ENCODE results near the gene MAP2K5.
A peak's percentile ranks its signal among the peaks of the same experiment; 100 is the strongest.

The MAP2K5 gene

DNA sequence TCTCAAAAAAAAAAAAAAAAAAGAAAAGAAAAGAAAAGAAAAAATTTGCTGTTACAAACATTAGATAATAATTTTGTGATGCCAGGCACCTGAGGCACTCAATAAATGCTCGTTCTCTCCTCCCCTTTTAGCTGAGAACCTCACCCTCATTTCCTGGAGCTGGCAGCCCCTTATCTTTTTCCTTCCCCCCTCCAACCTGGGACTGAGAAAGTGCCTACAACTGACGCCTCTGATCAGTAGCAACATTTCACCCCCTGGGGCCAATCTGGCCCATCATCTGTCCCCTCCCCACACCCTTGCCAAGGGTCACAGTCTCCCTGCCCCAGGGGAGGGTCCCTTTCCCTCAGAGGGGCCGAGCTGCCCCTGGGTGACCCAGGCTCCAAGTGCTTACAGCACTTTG, 309.9 kb downstream of the MAP2K5 start:
- Histone ChIP-seq H3K18ac (ENCODE audit: low read length) (peak overlapping the region; percentile 63), H3K4me3 (ENCODE audit: low read length in 2 of 2) (no peak overlapping the region), H2AFZ (ENCODE audit: low read length) (peak overlapping the region; percentile 23), H2BK120ac (ENCODE audit: low read depth, low read length) (no peak overlapping the region), H2BK5ac (ENCODE audit: low read length) (no peak overlapping the region), H3K27ac (replicated peaks; ENCODE audit: low read length) (no peak overlapping the region), H4K91ac (ENCODE audit: low read depth, low read length, poor library complexity) (no peak overlapping the region), H3K27me3 (ENCODE audit: control insufficient read depth in 3 of 3, insufficient read depth in 3 of 3, low read depth in 1 of 3, low read length in 3 of 3) (peaks cover 0 to 3% (median 0%) of the 10 kb centered on the region in 3 experiments), H2AK5ac (ENCODE audit: low read depth, low read length) (no peak overlapping the region), H3K4ac (ENCODE audit: low read length) (no peak overlapping the region), H2BK12ac (ENCODE audit: low read length) (no peak overlapping the region), H3K4me2 (ENCODE audit: insufficient read depth, low read length, poor library complexity, severe bottlenecking) (no peak overlapping the region), H2BK15ac (ENCODE audit: low read length) (no peak overlapping the region), H3K4me1 (ENCODE audit: control insufficient read depth in 2 of 2, insufficient read depth in 1 of 2, low read depth in 1 of 2, low read length in 2 of 2) (no peaks in the 10 kb centered on the region), H3K14ac (ENCODE audit: low read length) (no peak overlapping the region), H3K9ac (ENCODE audit: low read depth, low read length, poor library complexity) (no peak overlapping the region), H4K8ac (ENCODE audit: low read depth, low read length) (no peak overlapping the region), H3K9me3 (replicated peaks in 1 of 2; ENCODE audit: control insufficient read depth in 2 of 2, insufficient read depth in 1 of 2, low read depth in 1 of 2, low read length in 2 of 2) (no peaks in the 10 kb centered on the region), H3K23ac (ENCODE audit: low read depth, low read length, poor library complexity) (no peak overlapping the region), H3K36me3 (replicated peaks in 1 of 2; ENCODE audit: control insufficient read depth in 2 of 2, insufficient read depth in 2 of 2, low read length in 2 of 2) (no peaks in the 10 kb centered on the region), H3K79me1 (ENCODE audit: low read depth, low read length) (no peaks in the 10 kb centered on the region)
- WGBS, 2 donors (ENCODE audit: extremely low coverage in 2 of 2, insufficient read length in 2 of 2, insufficient replicate concordance in 1 of 2): no CpG with 5 or more reads among the region's 3 CpGs
- DNase-seq (ENCODE audit: low spot score): no peak

GRCh38 chr15:67853454-67853853, 311.0 kb downstream of the MAP2K5 start:
- Histone ChIP-seq H3K27me3 (ENCODE audit: control insufficient read depth in 3 of 3, insufficient read depth in 3 of 3, low read depth in 1 of 3, low read length in 3 of 3) (no peaks in the 10 kb centered on the region), H3K4me3 (ENCODE audit: low read length in 2 of 2) (no peak overlapping the region), H3K27ac (replicated peaks; ENCODE audit: low read length) (no peak overlapping the region), H3K79me1 (ENCODE audit: low read depth, low read length) (no peaks in the 10 kb centered on the region), H3K9me3 (replicated peaks in 1 of 2; ENCODE audit: control insufficient read depth in 2 of 2, insufficient read depth in 1 of 2, low read depth in 1 of 2, low read length in 2 of 2) (no peaks in the 10 kb centered on the region), H2BK5ac (ENCODE audit: low read length) (no peak overlapping the region), H2AFZ (ENCODE audit: low read length) (no peak overlapping the region), H4K8ac (ENCODE audit: low read depth, low read length) (no peak overlapping the region), H3K4me2 (ENCODE audit: insufficient read depth, low read length, poor library complexity, severe bottlenecking) (no peak overlapping the region), H2AK5ac (ENCODE audit: low read depth, low read length) (no peak overlapping the region), H3K18ac (ENCODE audit: low read length) (no peak overlapping the region), H3K9ac (ENCODE audit: low read depth, low read length, poor library complexity) (no peak overlapping the region), H3K14ac (ENCODE audit: low read length) (no peak overlapping the region), H4K91ac (ENCODE audit: low read depth, low read length, poor library complexity) (no peak overlapping the region), H2BK15ac (ENCODE audit: low read length) (no peak overlapping the region), H2BK12ac (ENCODE audit: low read length) (no peak overlapping the region), H2BK120ac (ENCODE audit: low read depth, low read length) (no peak overlapping the region), H3K4ac (ENCODE audit: low read length) (no peak overlapping the region), H3K4me1 (ENCODE audit: control insufficient read depth in 2 of 2, insufficient read depth in 1 of 2, low read depth in 1 of 2, low read length in 2 of 2) (no peaks in the 10 kb centered on the region), H3K23ac (ENCODE audit: low read depth, low read length, poor library complexity) (no peak overlapping the region), H3K36me3 (replicated peaks in 1 of 2; ENCODE audit: control insufficient read depth in 2 of 2, insufficient read depth in 2 of 2, low read length in 2 of 2) (no peaks in the 10 kb centered on the region)
- no peak for DNase-seq (ENCODE audit: low spot score)
- no CpG with 5 or more reads among the region's 3 CpGs for WGBS, 2 donors (ENCODE audit: extremely low coverage in 2 of 2, insufficient read length in 2 of 2, insufficient replicate concordance in 1 of 2)

- H3K4me2 ChIP-seq (ENCODE audit: insufficient read depth, low read length, poor library complexity, severe bottlenecking): no peak overlapping the region
- no peaks in the 10 kb centered on the region for H3K36me3 ChIP-seq (replicated peaks in 1 of 2; ENCODE audit: control insufficient read depth in 2 of 2, insufficient read depth in 2 of 2, low read length in 2 of 2)
- H3K4me1 ChIP-seq (ENCODE audit: control insufficient read depth in 2 of 2, insufficient read depth in 1 of 2, low read depth in 1 of 2, low read length in 2 of 2): no peaks in the 10 kb centered on the region
- no peaks in the 10 kb centered on the region for H3K9me3 ChIP-seq (replicated peaks in 1 of 2; ENCODE audit: control insufficient read depth in 2 of 2, insufficient read depth in 1 of 2, low read depth in 1 of 2, low read length in 2 of 2)
- no peak overlapping the region for H2BK15ac ChIP-seq (ENCODE audit: low read length)
- H4K8ac ChIP-seq (ENCODE audit: low read depth, low read length): no peak overlapping the region
- no peak overlapping the region for H2AK5ac ChIP-seq (ENCODE audit: low read depth, low read length)
- H3K14ac ChIP-seq (ENCODE audit: low read length): peak overlapping the region; percentile 92
- no CpG with 5 or more reads among the region's 1 CpG for WGBS, 2 donors (ENCODE audit: extremely low coverage in 2 of 2, insufficient read length in 2 of 2, insufficient replicate concordance in 1 of 2)
- H3K18ac ChIP-seq (ENCODE audit: low read length): no peak overlapping the region
- no peak overlapping the region for H2BK12ac ChIP-seq (ENCODE audit: low read length)
- no peak overlapping the region for H4K91ac ChIP-seq (ENCODE audit: low read depth, low read length, poor library complexity)
- H2AFZ ChIP-seq (ENCODE audit: low read length): peak overlapping the region; percentile 64
- no peak for DNase-seq (ENCODE audit: low spot score)
- H3K9ac ChIP-seq (ENCODE audit: low read depth, low read length, poor library complexity): no peak overlapping the region
- H3K79me1 ChIP-seq (ENCODE audit: low read depth, low read length): no peaks in the 10 kb centered on the region
- H3K27ac ChIP-seq (replicated peaks; ENCODE audit: low read length): no peak overlapping the region
- H2BK5ac ChIP-seq (ENCODE audit: low read length): no peak overlapping the region
- H2BK120ac ChIP-seq (ENCODE audit: low read depth, low read length): no peak overlapping the region
- H3K23ac ChIP-seq (ENCODE audit: low read depth, low read length, poor library complexity): no peak overlapping the region
- H3K4ac ChIP-seq (ENCODE audit: low read length): no peak overlapping the region
- no peaks in the 10 kb centered on the region for H3K27me3 ChIP-seq (ENCODE audit: control insufficient read depth in 3 of 3, insufficient read depth in 3 of 3, low read depth in 1 of 3, low read length in 3 of 3)
- H3K4me3 ChIP-seq (ENCODE audit: low read length in 2 of 2): peak overlapping the region in 1 of 2 donors; percentile 37
Measured at GRCh38 chr15:67854358-67854757, 311.9 kb downstream of the MAP2K5 start.

DNA sequence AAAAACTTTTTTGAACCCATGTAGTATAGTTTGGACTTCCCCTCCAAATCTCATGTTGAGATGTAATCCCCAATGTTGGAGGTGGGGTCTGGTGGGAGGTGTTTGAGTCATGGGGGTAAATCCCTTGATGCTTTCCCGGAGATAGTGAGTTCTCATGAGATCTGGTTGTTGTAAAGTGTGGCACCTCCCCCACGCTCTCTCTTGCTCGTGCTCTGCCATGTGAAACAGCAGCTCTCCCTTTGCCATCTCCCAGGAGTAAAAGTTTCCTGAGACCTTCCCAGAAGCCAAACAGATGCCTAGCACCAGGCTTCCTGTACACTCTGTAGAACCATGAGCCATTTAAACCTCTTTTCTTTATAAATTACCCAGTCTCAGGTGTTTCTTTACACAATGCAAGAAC, 313.3 kb downstream of the MAP2K5 start:
- no peaks in the 10 kb centered on the region for H3K27me3 ChIP-seq (ENCODE audit: control insufficient read depth in 3 of 3, insufficient read depth in 3 of 3, low read depth in 1 of 3, low read length in 3 of 3)
- no peak overlapping the region for H4K8ac ChIP-seq (ENCODE audit: low read depth, low read length)
- H3K14ac ChIP-seq (ENCODE audit: low read length): no peak overlapping the region
- no peak overlapping the region for H2AK5ac ChIP-seq (ENCODE audit: low read depth, low read length)
- no peak overlapping the region for H4K91ac ChIP-seq (ENCODE audit: low read depth, low read length, poor library complexity)
- no peak overlapping the region for H3K27ac ChIP-seq (replicated peaks; ENCODE audit: low read length)
- H2BK5ac ChIP-seq (ENCODE audit: low read length): no peak overlapping the region
- H3K9ac ChIP-seq (ENCODE audit: low read depth, low read length, poor library complexity): no peak overlapping the region
- H3K79me1 ChIP-seq (ENCODE audit: low read depth, low read length): no peaks in the 10 kb centered on the region
- H3K4me2 ChIP-seq (ENCODE audit: insufficient read depth, low read length, poor library complexity, severe bottlenecking): no peak overlapping the region
- H3K4me1 ChIP-seq (ENCODE audit: control insufficient read depth in 2 of 2, insufficient read depth in 1 of 2, low read depth in 1 of 2, low read length in 2 of 2): peaks cover 0 to 5% of the 10 kb centered on the region in 2 donors
- H3K9me3 ChIP-seq (replicated peaks in 1 of 2; ENCODE audit: control insufficient read depth in 2 of 2, insufficient read depth in 1 of 2, low read depth in 1 of 2, low read length in 2 of 2): no peaks in the 10 kb centered on the region
- H2BK15ac ChIP-seq (ENCODE audit: low read length): no peak overlapping the region
- no peak overlapping the region for H2BK120ac ChIP-seq (ENCODE audit: low read depth, low read length)
- no peaks in the 10 kb centered on the region for H3K36me3 ChIP-seq (replicated peaks in 1 of 2; ENCODE audit: control insufficient read depth in 2 of 2, insufficient read depth in 2 of 2, low read length in 2 of 2)
- WGBS, 2 donors (ENCODE audit: extremely low coverage in 2 of 2, insufficient read length in 2 of 2, insufficient replicate concordance in 1 of 2): no CpG with 5 or more reads among the region's 3 CpGs
- H3K18ac ChIP-seq (ENCODE audit: low read length): no peak overlapping the region
- DNase-seq (ENCODE audit: low spot score): no peak
- H2BK12ac ChIP-seq (ENCODE audit: low read length): no peak overlapping the region
- no peak overlapping the region for H3K4ac ChIP-seq (ENCODE audit: low read length)
- H3K23ac ChIP-seq (ENCODE audit: low read depth, low read length, poor library complexity): peak overlapping the region; percentile 10
- H3K4me3 ChIP-seq (ENCODE audit: low read length in 2 of 2): no peak overlapping the region
- H2AFZ ChIP-seq (ENCODE audit: low read length): peak overlapping the region; percentile 42

All from neuronal stem cell (in vitro differentiated cells).